HepG2 (cell line): ENCODE measurements around the gene RPL3.

Source experiments
- BORCS8-MEF2B ChIP-seq: sonication (generic); formaldehyde crosslinking; IDR thresholded peaks from 2 replicates; pipeline ENCODE4 v1.8.0; 2022; ENCODE audit warnings: mild to moderate bottlenecking, missing genetic modification reagents
- KLF6 ChIP-seq: IDR thresholded peaks from 2 replicates; pipeline ENCODE4 v1.8.0; 2016; ENCODE audit warnings: missing biosample characterization, missing genetic modification reagents
- POLR2AphosphoS5 ChIP-seq: IDR thresholded peaks from 2 replicates; pipeline ENCODE4 v1.6.1; 2012; ENCODE audit warnings: low read depth, low read length
- RNF2 ChIP-seq: fragments of 450-650 bp; conservative IDR thresholded peaks from 2 replicates; pipeline ENCODE4 v1.6.1; 2016; ENCODE audit warnings: low read depth
- TAF1 ChIP-seq: sonication (generic); formaldehyde crosslinking; IDR thresholded peaks from 2 replicates; pipeline ENCODE4 v1.4.0; 2020; ENCODE audit warnings: missing genetic modification reagents
- TBL1XR1 ChIP-seq: fragments of 150-350 bp; IDR thresholded peaks from 2 replicates; pipeline ENCODE4 v1.6.1; 2014; ENCODE audit warnings: borderline replicate concordance, low read length; ENCODE audit not compliant: partially characterized antibody
- YY1 ChIP-seq: IDR thresholded peaks from 2 replicates; pipeline ENCODE4 v1.6.1; 2011; ENCODE audit warnings: low read length, low read depth, moderate library complexity, mild to moderate bottlenecking; ENCODE audit not compliant: insufficient read depth, insufficient replicate concordance
- ZNF143 ChIP-seq: sonication (generic); formaldehyde crosslinking; IDR thresholded peaks from 2 replicates; pipeline ENCODE4 v1.4.0; 2020; ENCODE audit warnings: missing genetic modification reagents
- TF ChIP-seq, protein P1 (sequence below): sonication (generic); formaldehyde crosslinking; IDR thresholded peaks from 2 replicates; pipeline ENCODE4 v1.5.0; 2020; ENCODE audit warnings: mild to moderate bottlenecking, missing genetic modification reagents, moderate library complexity
- TF ChIP-seq, protein P2 (sequence below), 2 experiments: IDR thresholded peaks; 2 replicates each; pipeline ENCODE4 v1.6.1; 2011 to 2012; ENCODE audit warnings: low read length in 2 of 2, borderline replicate concordance in 1 of 2, low read depth in 1 of 2, mild to moderate bottlenecking in 1 of 2, moderate library complexity in 1 of 2
- TF ChIP-seq, protein P3 (sequence below): sonication (generic); formaldehyde crosslinking; IDR thresholded peaks from 2 replicates; pipeline ENCODE4 v1.5.0; 2020; ENCODE audit warnings: mild to moderate bottlenecking, missing genetic modification reagents
- TF ChIP-seq, protein P4 (sequence below): sonication (generic); formaldehyde crosslinking; conservative IDR thresholded peaks from 2 replicates; pipeline ENCODE4 v1.5.0; 2020; ENCODE audit warnings: missing genetic modification reagents
- TF ChIP-seq, protein P5 (sequence below): sonication (generic); formaldehyde crosslinking; IDR thresholded peaks from 2 replicates; pipeline ENCODE4 v1.9.0; 2021; ENCODE audit warnings: missing genetic modification reagents, borderline replicate concordance
- TF ChIP-seq, protein P6 (sequence below): conservative IDR thresholded peaks from 2 replicates; pipeline ENCODE4 v1.6.1; 2018; ENCODE audit warnings: missing genetic modification reagents

DNA sequence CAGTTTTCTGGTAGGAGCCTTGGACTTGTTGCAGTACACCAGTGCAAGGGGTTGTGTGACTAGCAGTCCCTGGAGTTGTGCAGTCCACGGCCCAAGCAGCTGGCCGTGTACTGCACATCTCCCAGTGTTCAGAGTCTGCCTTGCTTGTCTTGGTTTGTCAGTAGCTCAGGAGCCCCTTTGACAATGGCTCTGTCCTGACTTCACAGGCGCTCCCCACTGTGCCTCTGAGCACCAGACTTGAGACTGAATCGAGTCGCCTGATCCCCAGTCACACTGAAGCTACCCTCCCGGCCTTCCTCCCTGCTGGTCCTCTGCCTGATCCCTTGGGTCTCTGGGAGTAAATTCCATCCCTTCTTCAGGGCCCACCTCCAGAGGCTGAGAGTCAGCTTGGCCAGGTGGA is 49.8 kb upstream of the RPL3 start:
- no peak for TF ChIP-seq TAF1 (CRISPR knock-in tag)
- TF ChIP-seq KLF6 (CRISPR knock-in tag), result no peak
- TF ChIP-seq POLR2AphosphoS5, result no peak
- TF ChIP-seq, protein P1, sequence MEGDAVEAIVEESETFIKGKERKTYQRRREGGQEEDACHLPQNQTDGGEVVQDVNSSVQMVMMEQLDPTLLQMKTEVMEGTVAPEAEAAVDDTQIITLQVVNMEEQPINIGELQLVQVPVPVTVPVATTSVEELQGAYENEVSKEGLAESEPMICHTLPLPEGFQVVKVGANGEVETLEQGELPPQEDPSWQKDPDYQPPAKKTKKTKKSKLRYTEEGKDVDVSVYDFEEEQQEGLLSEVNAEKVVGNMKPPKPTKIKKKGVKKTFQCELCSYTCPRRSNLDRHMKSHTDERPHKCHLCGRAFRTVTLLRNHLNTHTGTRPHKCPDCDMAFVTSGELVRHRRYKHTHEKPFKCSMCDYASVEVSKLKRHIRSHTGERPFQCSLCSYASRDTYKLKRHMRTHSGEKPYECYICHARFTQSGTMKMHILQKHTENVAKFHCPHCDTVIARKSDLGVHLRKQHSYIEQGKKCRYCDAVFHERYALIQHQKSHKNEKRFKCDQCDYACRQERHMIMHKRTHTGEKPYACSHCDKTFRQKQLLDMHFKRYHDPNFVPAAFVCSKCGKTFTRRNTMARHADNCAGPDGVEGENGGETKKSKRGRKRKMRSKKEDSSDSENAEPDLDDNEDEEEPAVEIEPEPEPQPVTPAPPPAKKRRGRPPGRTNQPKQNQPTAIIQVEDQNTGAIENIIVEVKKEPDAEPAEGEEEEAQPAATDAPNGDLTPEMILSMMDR (CRISPR knock-in tag), result no peak
- no peak for TF ChIP-seq RNF2
- TF ChIP-seq, protein P2, sequence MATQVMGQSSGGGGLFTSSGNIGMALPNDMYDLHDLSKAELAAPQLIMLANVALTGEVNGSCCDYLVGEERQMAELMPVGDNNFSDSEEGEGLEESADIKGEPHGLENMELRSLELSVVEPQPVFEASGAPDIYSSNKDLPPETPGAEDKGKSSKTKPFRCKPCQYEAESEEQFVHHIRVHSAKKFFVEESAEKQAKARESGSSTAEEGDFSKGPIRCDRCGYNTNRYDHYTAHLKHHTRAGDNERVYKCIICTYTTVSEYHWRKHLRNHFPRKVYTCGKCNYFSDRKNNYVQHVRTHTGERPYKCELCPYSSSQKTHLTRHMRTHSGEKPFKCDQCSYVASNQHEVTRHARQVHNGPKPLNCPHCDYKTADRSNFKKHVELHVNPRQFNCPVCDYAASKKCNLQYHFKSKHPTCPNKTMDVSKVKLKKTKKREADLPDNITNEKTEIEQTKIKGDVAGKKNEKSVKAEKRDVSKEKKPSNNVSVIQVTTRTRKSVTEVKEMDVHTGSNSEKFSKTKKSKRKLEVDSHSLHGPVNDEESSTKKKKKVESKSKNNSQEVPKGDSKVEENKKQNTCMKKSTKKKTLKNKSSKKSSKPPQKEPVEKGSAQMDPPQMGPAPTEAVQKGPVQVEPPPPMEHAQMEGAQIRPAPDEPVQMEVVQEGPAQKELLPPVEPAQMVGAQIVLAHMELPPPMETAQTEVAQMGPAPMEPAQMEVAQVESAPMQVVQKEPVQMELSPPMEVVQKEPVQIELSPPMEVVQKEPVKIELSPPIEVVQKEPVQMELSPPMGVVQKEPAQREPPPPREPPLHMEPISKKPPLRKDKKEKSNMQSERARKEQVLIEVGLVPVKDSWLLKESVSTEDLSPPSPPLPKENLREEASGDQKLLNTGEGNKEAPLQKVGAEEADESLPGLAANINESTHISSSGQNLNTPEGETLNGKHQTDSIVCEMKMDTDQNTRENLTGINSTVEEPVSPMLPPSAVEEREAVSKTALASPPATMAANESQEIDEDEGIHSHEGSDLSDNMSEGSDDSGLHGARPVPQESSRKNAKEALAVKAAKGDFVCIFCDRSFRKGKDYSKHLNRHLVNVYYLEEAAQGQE (IDR thresholded peaks at IDR 0.05; ENCODE audit: borderline replicate concordance in 1 of 2, low read depth in 1 of 2, low read length in 2 of 2), result no peak
- TF ChIP-seq, protein P3, sequence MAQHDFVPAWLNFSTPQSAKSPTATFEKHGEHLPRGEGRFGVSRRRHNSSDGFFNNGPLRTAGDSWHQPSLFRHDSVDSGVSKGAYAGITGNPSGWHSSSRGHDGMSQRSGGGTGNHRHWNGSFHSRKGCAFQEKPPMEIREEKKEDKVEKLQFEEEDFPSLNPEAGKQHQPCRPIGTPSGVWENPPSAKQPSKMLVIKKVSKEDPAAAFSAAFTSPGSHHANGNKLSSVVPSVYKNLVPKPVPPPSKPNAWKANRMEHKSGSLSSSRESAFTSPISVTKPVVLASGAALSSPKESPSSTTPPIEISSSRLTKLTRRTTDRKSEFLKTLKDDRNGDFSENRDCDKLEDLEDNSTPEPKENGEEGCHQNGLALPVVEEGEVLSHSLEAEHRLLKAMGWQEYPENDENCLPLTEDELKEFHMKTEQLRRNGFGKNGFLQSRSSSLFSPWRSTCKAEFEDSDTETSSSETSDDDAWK, result no peak
- no peak for TF ChIP-seq BORCS8-MEF2B (CRISPR knock-in tag)
- TF ChIP-seq TBL1XR1, result no peak
- TF ChIP-seq YY1, result no peak
- TF ChIP-seq, protein P4, sequence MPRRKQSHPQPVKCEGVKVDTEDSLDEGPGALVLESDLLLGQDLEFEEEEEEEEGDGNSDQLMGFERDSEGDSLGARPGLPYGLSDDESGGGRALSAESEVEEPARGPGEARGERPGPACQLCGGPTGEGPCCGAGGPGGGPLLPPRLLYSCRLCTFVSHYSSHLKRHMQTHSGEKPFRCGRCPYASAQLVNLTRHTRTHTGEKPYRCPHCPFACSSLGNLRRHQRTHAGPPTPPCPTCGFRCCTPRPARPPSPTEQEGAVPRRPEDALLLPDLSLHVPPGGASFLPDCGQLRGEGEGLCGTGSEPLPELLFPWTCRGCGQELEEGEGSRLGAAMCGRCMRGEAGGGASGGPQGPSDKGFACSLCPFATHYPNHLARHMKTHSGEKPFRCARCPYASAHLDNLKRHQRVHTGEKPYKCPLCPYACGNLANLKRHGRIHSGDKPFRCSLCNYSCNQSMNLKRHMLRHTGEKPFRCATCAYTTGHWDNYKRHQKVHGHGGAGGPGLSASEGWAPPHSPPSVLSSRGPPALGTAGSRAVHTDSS (CRISPR knock-in tag), result no peak
- no peak for TF ChIP-seq ZNF143 (CRISPR knock-in tag)
- TF ChIP-seq, protein P5, sequence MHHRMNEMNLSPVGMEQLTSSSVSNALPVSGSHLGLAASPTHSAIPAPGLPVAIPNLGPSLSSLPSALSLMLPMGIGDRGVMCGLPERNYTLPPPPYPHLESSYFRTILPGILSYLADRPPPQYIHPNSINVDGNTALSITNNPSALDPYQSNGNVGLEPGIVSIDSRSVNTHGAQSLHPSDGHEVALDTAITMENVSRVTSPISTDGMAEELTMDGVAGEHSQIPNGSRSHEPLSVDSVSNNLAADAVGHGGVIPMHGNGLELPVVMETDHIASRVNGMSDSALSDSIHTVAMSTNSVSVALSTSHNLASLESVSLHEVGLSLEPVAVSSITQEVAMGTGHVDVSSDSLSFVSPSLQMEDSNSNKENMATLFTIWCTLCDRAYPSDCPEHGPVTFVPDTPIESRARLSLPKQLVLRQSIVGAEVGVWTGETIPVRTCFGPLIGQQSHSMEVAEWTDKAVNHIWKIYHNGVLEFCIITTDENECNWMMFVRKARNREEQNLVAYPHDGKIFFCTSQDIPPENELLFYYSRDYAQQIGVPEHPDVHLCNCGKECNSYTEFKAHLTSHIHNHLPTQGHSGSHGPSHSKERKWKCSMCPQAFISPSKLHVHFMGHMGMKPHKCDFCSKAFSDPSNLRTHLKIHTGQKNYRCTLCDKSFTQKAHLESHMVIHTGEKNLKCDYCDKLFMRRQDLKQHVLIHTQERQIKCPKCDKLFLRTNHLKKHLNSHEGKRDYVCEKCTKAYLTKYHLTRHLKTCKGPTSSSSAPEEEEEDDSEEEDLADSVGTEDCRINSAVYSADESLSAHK, result no peak
- TF ChIP-seq, protein P6, sequence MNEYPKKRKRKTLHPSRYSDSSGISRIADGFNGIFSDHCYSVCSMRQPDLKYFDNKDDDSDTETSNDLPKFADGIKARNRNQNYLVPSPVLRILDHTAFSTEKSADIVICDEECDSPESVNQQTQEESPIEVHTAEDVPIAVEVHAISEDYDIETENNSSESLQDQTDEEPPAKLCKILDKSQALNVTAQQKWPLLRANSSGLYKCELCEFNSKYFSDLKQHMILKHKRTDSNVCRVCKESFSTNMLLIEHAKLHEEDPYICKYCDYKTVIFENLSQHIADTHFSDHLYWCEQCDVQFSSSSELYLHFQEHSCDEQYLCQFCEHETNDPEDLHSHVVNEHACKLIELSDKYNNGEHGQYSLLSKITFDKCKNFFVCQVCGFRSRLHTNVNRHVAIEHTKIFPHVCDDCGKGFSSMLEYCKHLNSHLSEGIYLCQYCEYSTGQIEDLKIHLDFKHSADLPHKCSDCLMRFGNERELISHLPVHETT (CRISPR knock-in tag), result no peak
